ENCODE measurements around the gene MEAK7. TPM values are rescaled to one million over a fixed set of nuclear protein-coding genes. Genes with fewer than 3 reads are reported as not detected.

The MEAK7 gene
- total RNA-seq, 1 donor from 2014 or later = 10.8 TPM

DNA sequence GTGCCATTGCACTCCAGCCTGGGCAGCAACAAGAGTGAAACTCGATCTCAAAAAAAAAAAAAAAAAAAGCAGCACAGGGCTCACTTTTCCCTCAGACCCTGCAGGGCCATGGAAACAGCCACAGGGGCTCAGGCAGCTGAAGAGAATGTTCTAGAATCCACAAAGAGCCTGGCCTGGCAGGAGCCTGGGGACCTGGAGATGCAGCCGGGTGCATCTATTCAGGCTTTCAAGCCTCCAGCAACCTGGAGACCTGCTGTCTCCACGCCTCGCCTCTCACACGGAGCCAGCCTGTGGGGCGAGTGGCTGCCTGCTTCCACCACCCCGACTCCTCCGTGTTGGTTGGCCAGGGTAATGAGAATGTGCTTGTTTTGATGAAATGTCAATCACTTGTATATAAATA, 44.0 kb upstream of the MEAK7 start:
- H3K27ac ChIP-seq = peak overlapping the region; percentile 60
- no peak overlapping the region for H3K4me3 ChIP-seq
- no peaks in the 10 kb centered on the region for H3K9me3 ChIP-seq
- no peaks in the 10 kb centered on the region for H3K27me3 ChIP-seq
- ATAC-seq = no peak
- no peaks in the 10 kb centered on the region for H3K36me3 ChIP-seq
- no peak for DNase-seq
- TF ChIP-seq, protein P1, sequence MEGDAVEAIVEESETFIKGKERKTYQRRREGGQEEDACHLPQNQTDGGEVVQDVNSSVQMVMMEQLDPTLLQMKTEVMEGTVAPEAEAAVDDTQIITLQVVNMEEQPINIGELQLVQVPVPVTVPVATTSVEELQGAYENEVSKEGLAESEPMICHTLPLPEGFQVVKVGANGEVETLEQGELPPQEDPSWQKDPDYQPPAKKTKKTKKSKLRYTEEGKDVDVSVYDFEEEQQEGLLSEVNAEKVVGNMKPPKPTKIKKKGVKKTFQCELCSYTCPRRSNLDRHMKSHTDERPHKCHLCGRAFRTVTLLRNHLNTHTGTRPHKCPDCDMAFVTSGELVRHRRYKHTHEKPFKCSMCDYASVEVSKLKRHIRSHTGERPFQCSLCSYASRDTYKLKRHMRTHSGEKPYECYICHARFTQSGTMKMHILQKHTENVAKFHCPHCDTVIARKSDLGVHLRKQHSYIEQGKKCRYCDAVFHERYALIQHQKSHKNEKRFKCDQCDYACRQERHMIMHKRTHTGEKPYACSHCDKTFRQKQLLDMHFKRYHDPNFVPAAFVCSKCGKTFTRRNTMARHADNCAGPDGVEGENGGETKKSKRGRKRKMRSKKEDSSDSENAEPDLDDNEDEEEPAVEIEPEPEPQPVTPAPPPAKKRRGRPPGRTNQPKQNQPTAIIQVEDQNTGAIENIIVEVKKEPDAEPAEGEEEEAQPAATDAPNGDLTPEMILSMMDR (IDR thresholded peaks at IDR 0.05) = no peak
- no peaks in the 10 kb centered on the region for H3K4me1 ChIP-seq
- intact Hi-C loops (cut with DNase I) = no loop called here

GRCh38 chr16:84547546-84548061, 43.1 kb upstream of the MEAK7 start:
- no peak for DNase-seq
- no peak overlapping the region for H3K4me3 ChIP-seq

DNA sequence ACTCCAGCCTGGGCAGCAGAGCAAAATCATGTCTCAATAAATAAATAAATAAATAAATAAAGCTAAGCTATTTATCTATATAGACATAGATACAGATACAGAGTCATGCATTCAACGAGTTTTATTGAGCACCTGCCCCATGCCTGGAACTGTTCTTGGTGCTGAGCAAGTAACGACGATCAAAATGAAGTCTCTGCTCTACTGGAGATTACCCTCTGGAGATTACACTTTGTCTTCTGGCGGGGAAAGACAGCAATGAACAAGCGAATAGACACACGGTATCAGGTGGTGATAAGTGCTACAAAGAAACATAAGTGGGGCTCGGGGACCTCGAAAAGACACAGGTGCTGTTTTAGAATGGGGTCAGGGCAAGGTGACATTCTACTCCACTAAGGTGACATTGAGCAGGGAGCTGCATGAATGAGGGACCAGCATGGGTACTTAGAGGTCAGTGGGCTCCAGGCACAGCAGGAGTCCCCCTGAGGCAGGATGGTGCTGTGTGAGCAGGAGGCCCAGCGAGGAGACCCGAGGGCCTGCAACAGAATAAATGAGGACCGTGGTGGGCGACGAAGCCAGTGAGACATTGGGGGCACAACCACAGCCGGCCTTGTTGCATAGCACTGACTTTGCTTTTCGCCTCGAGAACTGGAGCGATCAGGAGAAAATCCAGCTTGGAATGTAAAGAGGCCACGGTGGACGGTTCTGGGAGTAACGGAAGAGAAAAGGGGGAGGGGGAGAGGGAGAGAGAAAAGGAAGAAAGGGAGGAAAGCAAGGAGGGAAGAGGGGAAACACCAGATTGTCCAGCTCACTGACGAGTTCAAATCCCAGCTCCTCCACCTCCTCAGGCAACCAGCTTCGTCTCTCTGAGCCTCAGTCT, 42.4 kb upstream of the MEAK7 start:
- Histone ChIP-seq H3K27me3 (no peaks in the 10 kb centered on the region), H3K4me1 (no peaks in the 10 kb centered on the region), H3K4me3 (no peak overlapping the region), H3K9me3 (no peaks in the 10 kb centered on the region), H3K36me3 (no peaks in the 10 kb centered on the region), H3K27ac (no peak overlapping the region)
- DNase-seq = no peak
- intact Hi-C loops (cut with DNase I) = no loop called here
- no peak for ATAC-seq
- TF ChIP-seq, protein P1 (IDR thresholded peaks at IDR 0.05) = no peak

More at GRCh38 chr16:84547546-84548061, 43.1 kb upstream of the MEAK7 start:
- H3K27me3 ChIP-seq = no peaks in the 10 kb centered on the region
- no peak overlapping the region for H3K27ac ChIP-seq
- TF ChIP-seq, protein P1 (IDR thresholded peaks at IDR 0.05) = no peak
- H3K4me1 ChIP-seq = no peaks in the 10 kb centered on the region
- no peaks in the 10 kb centered on the region for H3K9me3 ChIP-seq
- H3K36me3 ChIP-seq = no peaks in the 10 kb centered on the region
- intact Hi-C loops (cut with DNase I) = no loop called here
- no peak for ATAC-seq

DNA sequence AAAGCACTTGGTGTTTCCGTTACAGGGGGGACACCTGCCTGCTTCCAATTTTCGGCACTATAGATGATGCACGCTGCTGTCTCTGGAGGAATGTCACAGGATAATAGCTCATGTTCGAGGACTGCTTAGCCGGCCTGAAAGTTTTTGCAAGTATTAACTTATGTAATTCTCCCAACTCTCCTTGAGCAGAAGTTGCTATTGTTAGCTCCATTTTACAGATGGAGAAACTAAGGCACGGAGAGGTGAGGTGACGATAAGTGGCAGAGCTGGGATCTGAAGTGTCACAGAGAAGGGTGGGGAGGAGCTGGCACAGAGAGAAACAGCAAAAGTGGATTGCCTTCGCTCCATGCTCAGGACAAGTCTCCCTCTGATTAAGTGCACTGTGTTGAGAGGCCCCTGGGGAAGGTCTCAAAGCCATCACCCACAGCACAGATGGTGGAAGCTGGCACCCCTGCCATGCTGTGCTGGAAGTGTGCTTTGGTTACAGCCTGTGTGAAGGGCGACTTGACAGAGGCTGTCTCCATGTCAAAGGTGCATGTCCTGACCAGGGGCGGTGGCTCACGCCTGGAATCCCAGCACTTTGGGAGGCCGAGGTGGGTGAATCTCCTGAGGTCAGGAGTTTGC, 40.8 kb upstream of the MEAK7 start:
- TF ChIP-seq, protein P1 (IDR thresholded peaks at IDR 0.05) = no peak
- H3K36me3 ChIP-seq = no peaks in the 10 kb centered on the region
- H3K9me3 ChIP-seq = no peaks in the 10 kb centered on the region
- no peaks in the 10 kb centered on the region for H3K4me1 ChIP-seq
- intact Hi-C loops (cut with DNase I) = no loop called here
- no peak for ATAC-seq
- no peak for DNase-seq
- H3K4me3 ChIP-seq = no peak overlapping the region
- no peak overlapping the region for H3K27ac ChIP-seq
- no peaks in the 10 kb centered on the region for H3K27me3 ChIP-seq

DNA sequence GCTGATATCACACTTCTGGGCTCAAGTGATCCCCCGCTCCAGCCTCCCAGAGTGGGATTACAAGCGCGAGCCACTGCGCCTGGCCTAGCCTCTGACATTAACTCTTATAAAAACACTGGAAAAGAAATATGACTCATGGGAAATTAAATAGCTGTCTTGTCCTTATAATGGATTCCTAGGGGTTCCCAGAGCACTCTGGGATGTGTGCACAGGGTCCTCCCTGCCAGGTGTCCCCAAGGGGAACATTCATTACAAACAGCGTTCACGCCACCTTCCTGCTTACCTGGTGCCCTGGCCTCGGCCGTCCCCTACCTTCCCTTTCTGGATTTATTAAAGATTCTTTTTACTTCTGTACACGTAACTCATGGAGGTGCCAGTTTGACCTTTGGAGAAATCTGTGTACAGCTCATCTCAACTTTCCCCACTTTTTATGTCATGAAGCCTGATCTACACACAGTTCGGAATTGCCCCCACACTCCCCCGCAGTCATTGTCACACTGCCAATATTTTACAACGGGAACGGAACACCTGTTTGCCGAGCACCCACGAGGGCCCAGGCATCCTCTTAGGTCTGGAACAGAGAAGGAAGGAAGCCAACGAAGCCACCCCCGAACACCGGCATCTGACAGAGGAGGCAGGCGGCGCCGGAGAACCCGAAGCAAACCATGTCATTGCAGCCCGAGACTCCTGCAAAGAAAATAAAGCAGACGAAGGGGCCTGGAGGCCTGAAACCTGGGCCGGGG, 39.7 kb upstream of the MEAK7 start:
- Histone ChIP-seq H3K27me3 (no peaks in the 10 kb centered on the region), H3K27ac (no peak overlapping the region), H3K36me3 (no peaks in the 10 kb centered on the region), H3K4me1 (no peaks in the 10 kb centered on the region), H3K4me3 (no peak overlapping the region), H3K9me3 (no peaks in the 10 kb centered on the region)
- TF ChIP-seq, protein P1 (IDR thresholded peaks at IDR 0.05) = no peak
- no peak for DNase-seq
- no peak for ATAC-seq
- intact Hi-C loops (cut with DNase I) = no loop called here
